Fibroblast of skin of right biceps (primary cell): Measurements from ENCODE around the gene GNB1L.
A peak's percentile ranks its signal among the peaks of the same experiment; 100 is the strongest.

Experiments
- DNase-seq: peaks from one replicate; pipeline ENCODE4 v3.0.0-alpha.2; 2013

The GNB1L gene

DNA sequence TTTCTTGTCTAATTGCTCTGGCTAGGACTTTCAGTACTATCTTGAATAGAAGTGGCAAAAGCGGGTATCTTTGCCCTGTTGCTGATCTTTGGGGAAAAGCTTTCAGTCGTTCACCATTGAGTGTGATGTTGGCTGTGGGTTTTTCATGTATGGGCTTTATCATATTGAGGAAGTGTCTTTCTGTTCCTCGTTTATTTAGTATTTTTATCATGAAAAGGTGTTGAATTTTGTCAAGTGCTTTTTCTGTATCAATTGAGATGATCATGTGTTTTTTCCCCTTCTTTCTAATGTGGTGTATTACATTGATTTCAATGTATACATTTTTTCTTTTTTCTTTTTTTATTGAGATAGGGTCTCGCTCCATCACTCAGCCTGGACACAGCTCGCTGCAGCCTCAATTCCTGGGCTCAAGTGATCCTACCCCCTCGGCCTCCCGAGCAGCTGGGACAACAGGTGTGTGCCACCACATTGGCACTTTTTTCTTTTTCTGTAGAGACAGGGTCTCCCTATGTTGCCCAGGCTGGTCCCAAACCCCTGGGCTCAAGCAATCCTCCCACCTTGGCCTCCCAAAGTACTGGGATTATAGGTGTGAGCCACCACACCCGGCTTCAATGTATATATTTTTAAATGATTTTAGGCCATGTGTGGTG is 5.3 kb upstream of the GNB1L start:
- DNase-seq: no peak

DNA sequence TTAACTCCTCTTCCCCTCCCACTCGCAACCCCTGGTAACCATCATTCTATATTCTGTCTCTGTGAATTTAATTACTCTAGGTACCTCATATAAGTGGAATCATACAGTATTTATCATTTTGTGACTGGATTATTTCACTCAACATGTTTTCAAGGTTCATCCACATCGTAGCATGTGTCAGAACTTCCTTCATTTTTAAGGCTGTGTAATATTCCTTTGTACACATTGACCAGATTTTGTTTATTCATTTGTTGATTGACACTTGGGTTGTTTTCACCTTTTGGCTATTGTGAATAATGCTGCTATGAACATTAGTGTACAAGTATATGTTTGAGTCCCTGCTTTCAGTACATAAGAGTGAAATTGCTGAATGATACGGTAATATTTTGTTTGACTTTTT is 2.7 kb upstream of the GNB1L start:
- DNase-seq: no peak

GRCh38 chr22:19855504-19856409 is 1.1 kb upstream of the GNB1L start:
- DNase-seq: peak; percentile 62

- no peak for DNase-seq
These were observed 546 bp downstream of the GNB1L start for GRCh38 chr22:19853879-19854777.

DNA sequence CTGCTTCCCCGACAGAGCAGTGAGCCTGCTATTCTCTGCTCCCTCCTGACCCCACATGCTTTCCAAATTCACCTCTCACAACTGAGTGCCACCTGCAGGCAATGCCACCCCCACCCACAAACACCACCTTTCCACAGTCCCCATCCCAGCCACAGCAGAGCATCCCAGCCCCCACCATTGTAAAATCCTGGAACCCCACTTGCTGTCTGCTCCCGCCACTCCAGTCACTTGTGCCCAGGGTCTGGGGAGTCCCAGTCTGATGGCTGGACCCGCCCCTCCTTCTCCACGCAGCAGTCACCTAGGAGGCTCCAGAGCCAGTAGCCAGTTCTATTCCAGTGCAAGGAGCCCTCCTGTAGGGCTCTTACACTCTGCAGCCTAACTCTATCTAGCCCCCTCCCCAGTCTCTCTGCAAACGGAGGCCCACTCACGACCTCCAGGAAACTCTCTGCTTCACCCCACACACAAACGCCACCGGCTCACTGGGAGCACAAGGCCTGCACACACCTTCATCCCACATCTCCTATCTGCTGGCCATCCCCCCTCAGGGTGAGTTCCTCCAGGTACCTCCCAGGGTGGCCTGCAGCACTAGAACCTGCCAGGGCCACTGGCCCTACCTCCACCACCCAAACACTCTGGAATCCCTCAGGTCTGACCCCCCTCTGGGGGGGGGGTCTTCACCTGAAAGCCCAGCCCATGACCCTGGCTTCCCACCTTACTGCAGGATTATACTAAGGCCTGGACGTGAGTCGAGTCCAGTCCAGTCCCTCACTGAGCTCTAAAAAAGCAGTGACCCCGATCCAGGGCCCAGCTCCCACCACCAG is 1.4 kb downstream of the GNB1L start:
- no peak for DNase-seq

DNA sequence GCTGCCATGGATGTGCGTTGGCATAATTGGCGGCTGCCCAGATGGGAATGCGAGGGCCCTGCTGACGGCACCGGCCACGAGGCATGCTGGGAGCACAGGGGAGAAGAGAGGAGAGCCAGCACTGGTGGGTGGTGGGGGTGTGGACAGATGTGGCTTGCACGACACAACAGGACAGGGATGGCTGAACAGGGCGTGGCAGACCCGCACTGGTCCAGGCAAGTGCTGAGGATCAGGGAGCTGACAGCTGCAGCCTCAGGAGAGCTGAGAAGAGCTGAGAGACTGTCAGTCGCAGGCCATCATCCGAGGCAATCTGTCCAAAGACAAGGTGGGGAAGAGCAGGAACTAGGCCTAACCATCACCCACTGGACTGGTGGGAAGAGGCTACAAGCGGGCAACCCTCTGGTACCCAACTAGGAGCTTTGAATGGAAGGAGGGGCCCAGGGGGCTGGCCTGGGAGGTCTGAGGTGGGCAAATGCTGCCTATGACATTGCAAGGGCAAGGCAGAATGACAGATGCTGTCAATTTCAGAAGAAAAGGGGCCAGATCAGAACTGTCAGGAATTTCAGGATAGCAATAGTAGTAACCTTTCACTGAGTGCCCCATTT is 2.4 kb downstream of the GNB1L start:
- no peak for DNase-seq

DNA sequence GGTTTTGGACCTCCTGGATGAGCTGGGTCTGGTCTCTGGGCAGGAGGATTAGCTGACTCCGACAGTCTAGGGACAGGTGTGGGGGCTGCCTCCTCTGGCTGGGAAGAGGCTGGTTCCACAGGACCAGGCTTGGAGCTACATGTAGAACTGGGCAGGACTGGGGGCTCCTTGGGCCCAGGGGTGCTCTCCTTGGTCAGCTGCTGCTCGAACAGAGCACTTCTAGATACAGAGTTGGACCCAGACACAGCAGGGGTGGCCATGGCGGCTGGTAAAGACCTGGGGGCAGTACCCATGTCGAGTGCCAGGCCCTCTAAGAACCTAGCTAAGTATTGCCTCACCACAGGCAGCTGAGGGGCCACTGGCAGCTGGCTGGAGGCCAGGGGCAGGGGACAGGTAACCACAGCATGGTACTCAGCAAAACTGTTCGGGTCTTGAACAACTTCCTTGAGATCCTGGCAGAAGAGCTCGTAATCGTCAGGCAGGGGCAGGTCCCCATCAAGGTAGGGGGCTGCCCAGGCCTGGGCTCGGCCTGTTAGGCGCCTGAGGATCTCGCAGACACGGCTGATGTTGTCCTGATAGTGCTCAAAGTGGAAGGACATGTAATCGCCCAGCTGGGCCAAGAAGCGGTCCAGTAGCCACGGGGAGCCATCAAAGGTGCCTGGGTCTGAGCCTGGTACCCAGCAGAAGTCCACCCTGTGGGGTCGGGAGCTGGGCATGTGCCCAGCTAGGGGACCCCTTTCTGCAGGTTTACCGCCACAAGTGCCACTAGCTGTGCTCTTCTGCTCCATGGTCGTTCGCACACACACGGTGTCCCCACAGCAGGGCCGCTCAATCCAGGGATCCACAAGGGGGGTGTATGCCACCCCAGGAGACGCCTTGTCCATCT is 3.1 kb downstream of the GNB1L start:
- no peak for DNase-seq

- DNase-seq: no peak
These were observed 3.9 kb downstream of the GNB1L start for GRCh38 chr22:19850763-19851109.

- no peak for DNase-seq
These were observed 4.6 kb downstream of the GNB1L start for GRCh38 chr22:19849835-19850762.

DNA sequence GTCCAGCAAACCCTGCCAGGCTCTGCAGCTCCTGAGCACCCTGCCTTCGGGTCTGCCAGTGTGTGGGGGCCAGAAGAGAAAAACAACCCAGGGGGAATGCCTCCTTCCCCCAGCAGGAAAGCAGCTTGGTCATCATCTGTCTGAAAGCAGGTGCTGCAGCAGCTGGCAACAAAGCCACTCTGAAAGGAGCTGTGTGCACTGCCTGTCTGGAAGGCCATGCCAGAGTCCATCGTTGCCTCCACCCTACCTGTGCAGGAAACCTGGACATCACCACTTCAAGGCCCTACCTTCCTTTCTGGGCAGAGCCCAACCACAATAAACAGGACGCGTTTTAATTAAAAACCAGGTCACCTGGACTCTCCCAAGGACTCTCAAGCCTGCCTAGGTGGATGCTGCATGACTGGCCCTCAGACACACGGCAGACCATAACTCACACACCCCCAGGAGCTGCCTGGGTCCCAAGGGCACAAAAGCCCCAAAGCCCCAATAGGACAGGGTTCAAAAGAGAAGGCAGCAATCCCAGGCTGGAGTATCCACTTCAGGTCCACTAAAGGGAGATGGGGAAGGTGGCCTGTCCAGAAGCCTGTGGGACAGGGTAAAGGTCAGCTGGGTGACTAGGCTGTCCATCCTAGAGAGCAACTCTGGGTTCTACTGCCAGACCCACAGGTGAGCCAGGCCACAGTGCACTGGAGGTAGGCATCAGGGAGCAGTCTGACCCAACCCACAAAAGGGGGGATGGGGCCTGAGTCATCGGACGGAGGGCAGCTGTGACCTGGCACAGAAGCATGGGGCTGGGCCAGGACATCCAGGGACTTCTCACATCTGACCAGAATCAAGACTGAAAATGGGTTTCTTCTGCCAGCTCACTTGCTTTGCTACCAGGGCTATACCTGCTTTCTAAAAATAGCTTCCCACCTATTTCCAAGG is 6.1 kb downstream of the GNB1L start:
- DNase-seq: no peak

GRCh38 chr22:19847345-19847632 is 7.4 kb downstream of the GNB1L start:
- no peak for DNase-seq

GRCh38 chr22:19846620-19847344 is 7.9 kb downstream of the GNB1L start:
- DNase-seq: no peak

DNA sequence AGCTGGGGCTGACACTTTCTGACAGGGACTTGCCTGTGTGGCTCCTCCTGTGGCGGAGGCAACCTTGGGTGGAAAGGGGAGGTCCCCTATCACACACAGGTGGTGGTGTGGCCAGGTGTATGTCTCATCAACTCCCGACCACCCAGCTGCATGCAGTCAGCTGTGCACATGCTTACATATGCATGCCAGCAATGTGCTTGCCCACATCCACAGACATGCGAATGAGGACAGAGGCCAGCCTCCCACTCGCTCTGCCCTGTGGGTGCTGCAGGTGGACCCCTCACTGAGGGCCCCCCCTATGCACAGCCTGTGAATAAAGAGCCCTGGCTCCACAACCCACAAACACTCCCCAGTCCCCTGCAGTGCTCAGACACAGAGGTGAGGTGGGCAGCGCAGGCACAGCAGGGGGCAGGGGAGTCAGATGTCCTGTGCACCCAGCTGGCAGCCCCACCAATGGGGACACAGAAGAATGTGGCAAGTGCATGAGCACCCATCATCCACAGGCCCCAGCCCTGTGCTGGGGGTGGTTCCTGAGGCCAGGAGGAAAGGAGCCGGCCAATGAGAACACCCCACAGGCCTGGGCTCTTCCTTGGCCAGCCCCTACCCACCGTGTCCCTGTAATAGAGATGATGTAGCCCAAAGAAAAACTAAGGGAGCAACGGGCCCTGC is 9.5 kb downstream of the GNB1L start:
- DNase-seq: no peak

GRCh38 chr22:19844377-19845053 is 10.2 kb downstream of the GNB1L start:
- peak; percentile 19 for DNase-seq

GRCh38 chr22:19843857-19844376 is 10.8 kb downstream of the GNB1L start:
- no peak for DNase-seq

GRCh38 chr22:19843107-19843856 is 11.4 kb downstream of the GNB1L start:
- DNase-seq: no peak
